ENCODE data around the gene NRIP2. TPM values are rescaled to one million over a fixed set of nuclear protein-coding genes. Genes with fewer than 3 reads are reported as not detected.
A peak's percentile ranks its signal among the peaks of the same experiment; 100 is the strongest.

NRIP2 gene
- total RNA-seq, 1 experiment from 2014 or later, result 0.15 TPM

- Histone ChIP-seq H2BK120ac (ENCODE audit: low read depth, low read length, poor library complexity, severe bottlenecking) (no peak overlapping the region), H4K8ac (replicated peaks; ENCODE audit: insufficient read length, low read depth, low read length) (no peak overlapping the region), H2BK20ac (ENCODE audit: low read depth, low read length, poor library complexity, severe bottlenecking) (no peak overlapping the region), H3K23me2 (ENCODE audit: insufficient read length, low read depth, low read length, poor library complexity, severe bottlenecking) (no peaks in the 10 kb centered on the region), H2BK5ac (ENCODE audit: insufficient read length, low read length) (no peak overlapping the region), H2BK15ac (ENCODE audit: low read depth, low read length) (no peak overlapping the region), H3K4me2 (ENCODE audit: insufficient read depth, insufficient read length, low read length) (peak overlapping the region; percentile 36), H3K56ac (ENCODE audit: insufficient read length, low read depth, low read length) (no peak overlapping the region), H3K9ac (ENCODE audit: extremely low read depth, insufficient read length, low read length) (peak overlapping the region; percentile 36), H3K79me1 (ENCODE audit: insufficient read depth, low read depth, low read length, poor library complexity, severe bottlenecking) (no peaks in the 10 kb centered on the region), H3K79me2 (ENCODE audit: insufficient read depth, low read length) (no peaks in the 10 kb centered on the region), H3K27me3 (ENCODE audit: insufficient read depth, low read length) (no peaks in the 10 kb centered on the region), H4K5ac (ENCODE audit: insufficient read length, low read depth, low read length) (no peak overlapping the region), H2BK12ac (ENCODE audit: insufficient read length, low read depth, low read length) (no peak overlapping the region), H3K27ac (ENCODE audit: insufficient read length, low read depth, low read length) (no peak overlapping the region), H3K18ac (ENCODE audit: insufficient read length, low read depth, low read length) (no peak overlapping the region), H2AK5ac (ENCODE audit: insufficient read length, low read length) (no peak overlapping the region), H4K20me1 (ENCODE audit: control insufficient read depth, insufficient read depth, insufficient read length) (no peaks in the 10 kb centered on the region), H3K9me3 (ENCODE audit: control insufficient read depth, low read depth, low read length) (no peaks in the 10 kb centered on the region), H4K91ac (ENCODE audit: insufficient read length, low read depth, low read length) (no peak overlapping the region), H3K4ac (ENCODE audit: low read depth, low read length) (no peak overlapping the region), H2AFZ (ENCODE audit: low read length) (no peak overlapping the region), H3K4me1 (ENCODE audit: insufficient read depth, low read length) (no peaks in the 10 kb centered on the region), H3T11ph (ENCODE audit: low read length) (no peak overlapping the region), H3K23ac (ENCODE audit: insufficient read length, low read depth, low read length) (no peak overlapping the region), H3K14ac (ENCODE audit: insufficient read depth, low read length) (no peak overlapping the region)
- Mint-ChIP-seq H3K27ac (peak overlapping the region; percentile 100; a peak in 6 of 7 replicates), H3K4me1 (peaks cover 13 to 14% of the 10 kb centered on the region in 2 experiments), H3K9me3 (no peaks in the 10 kb centered on the region; a peak in 1 of 5 replicates), H3K36me3 (ENCODE audit: insufficient read depth in 1 of 3, low read depth in 3 of 3) (peaks cover 16 to 25% (median 20%) of the 10 kb centered on the region in 3 experiments), H3K4me3 (peak overlapping the region; percentile 95 to 100), H3K27me3 (ENCODE audit: low read depth) (no peaks in the 10 kb centered on the region; the same call in 1 of the 2 replicates)
- WGBS (ENCODE audit: extremely low coverage, insufficient read length, low lambda C conversion rate), result no CpG with 5 or more reads among the region's 10 CpGs
- DNase-seq, result peak; percentile 67
- TF ChIP-seq CTCF (conservative IDR thresholded peaks at IDR 0.05), result peak; percentile 78
Observed at GRCh38 chr12:2813214-2814185, 21.3 kb downstream of the NRIP2 start.

Measured in H9 (cell line).